ENCODE results near the gene PTCH1. TPM values are rescaled to one million over a fixed set of nuclear protein-coding genes. Genes with fewer than 3 reads are reported as not detected.
A peak's percentile ranks its signal among the peaks of the same experiment; 100 is the strongest.

Gene PTCH1
- total and polyA plus RNA-seq, 10 of the 15 experiments (the other 5 are each of a cell fraction or from before 2014, with no cell fraction given): 0.16 to 6.1 (median 2.6) TPM

GRCh38 chr9:95494022-95494415, 22.8 kb downstream of the PTCH1 start:
- Histone ChIP-seq H3K4me3 (no peak overlapping the region), H3K79me2 (ENCODE audit: control insufficient read depth, insufficient read depth, low read length) (peaks cover 11% of the 10 kb centered on the region), H2AFZ (ENCODE audit: control insufficient read depth, low read depth, low read length) (peak overlapping the region; percentile 83), H3K4me2 (ENCODE audit: control insufficient read depth, insufficient read depth) (peak overlapping the region; percentile 95), H3K27me3 (replicated peaks in 1 of 2; ENCODE audit: control insufficient read depth in 2 of 2, insufficient read depth in 2 of 2, low read length in 1 of 2) (no peaks in the 10 kb centered on the region), H3K27ac (ENCODE audit: control insufficient read depth, insufficient read depth) (peak overlapping the region; percentile 61), H3K9ac (ENCODE audit: control insufficient read depth, insufficient read depth, low read length) (no peak overlapping the region; the same call in 1 of the 2 replicates), H3K36me3 (ENCODE audit: control insufficient read depth in 2 of 2, insufficient read depth in 2 of 2, low read length in 1 of 2) (peaks cover 0 to 5% of the 10 kb centered on the region in 2 experiments; a peak in 1 of 4 replicates), H4K20me1 (ENCODE audit: control insufficient read depth, insufficient read depth) (no peaks in the 10 kb centered on the region), H3K9me3 (replicated peaks; ENCODE audit: control insufficient read depth, insufficient read depth, low read length) (no peaks in the 10 kb centered on the region), H3K4me1 (ENCODE audit: control insufficient read depth, insufficient read depth, low read length) (peaks cover 20% of the 10 kb centered on the region)
- FAIRE-seq (no peak), DNase-seq (ENCODE audit: low read depth, low spot score) (no peak), ATAC-seq (no peak)
- WGBS (ENCODE audit: insufficient coverage, insufficient replicate concordance, low lambda C conversion rate, missing lambda C conversion rate): under 1% methylated on average over 26 of the region's 26 CpGs
- ChIA-PET RAD21 (ENCODE audit: unreplicated experiment) (interaction anchor here (1.0 to 1.5 kb wide), 2 partner anchors 13 to 32 kb away, joined by 4 to 12 read pairs; no protein-coding TSS in a partner anchor), SMC1A (ENCODE audit: uncharacterized antibody, unreplicated experiment) (interaction anchor here (1.0 to 1.9 kb wide), 7 partner anchors 11 to 36 kb away, joined by 3 to 9 read pairs (median 5); no protein-coding TSS in a partner anchor), POLR2A (interaction anchor here (1.4 to 2.3 kb wide), 4 partner anchors 10 to 31 kb away, joined by 4 to 17 read pairs (median 6); no protein-coding TSS in a partner anchor), CTCF (interaction anchor here (1.4 to 1.7 kb wide), 3 partner anchors 10 to 15 kb away, joined by 3 to 7 read pairs (median 5); no protein-coding TSS in a partner anchor)
- TF ChIP-seq SMARCA5 (IDR thresholded peaks at IDR 0.05): 0 out of 2 replicates have a peak, but pooled peaks have one; percentile 65
- TF ChIP-seq, protein P1, sequence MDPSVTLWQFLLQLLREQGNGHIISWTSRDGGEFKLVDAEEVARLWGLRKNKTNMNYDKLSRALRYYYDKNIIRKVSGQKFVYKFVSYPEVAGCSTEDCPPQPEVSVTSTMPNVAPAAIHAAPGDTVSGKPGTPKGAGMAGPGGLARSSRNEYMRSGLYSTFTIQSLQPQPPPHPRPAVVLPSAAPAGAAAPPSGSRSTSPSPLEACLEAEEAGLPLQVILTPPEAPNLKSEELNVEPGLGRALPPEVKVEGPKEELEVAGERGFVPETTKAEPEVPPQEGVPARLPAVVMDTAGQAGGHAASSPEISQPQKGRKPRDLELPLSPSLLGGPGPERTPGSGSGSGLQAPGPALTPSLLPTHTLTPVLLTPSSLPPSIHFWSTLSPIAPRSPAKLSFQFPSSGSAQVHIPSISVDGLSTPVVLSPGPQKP (IDR thresholded peaks at IDR 0.05; ENCODE audit: low read depth, low read length): no peak
- no peak for TF ChIP-seq NR2C2 (IDR thresholded peaks at IDR 0.05; ENCODE audit: borderline replicate concordance, control insufficient read depth, insufficient read length, low read depth)
- no TSS peak for BruUV-seq (replicated peaks)
- in situ Hi-C loops (cut with MboI) (no loop called here), intact Hi-C loops (cut with micrococcal nuclease; ENCODE audit: unreplicated experiment) (no loop called here)

DNA sequence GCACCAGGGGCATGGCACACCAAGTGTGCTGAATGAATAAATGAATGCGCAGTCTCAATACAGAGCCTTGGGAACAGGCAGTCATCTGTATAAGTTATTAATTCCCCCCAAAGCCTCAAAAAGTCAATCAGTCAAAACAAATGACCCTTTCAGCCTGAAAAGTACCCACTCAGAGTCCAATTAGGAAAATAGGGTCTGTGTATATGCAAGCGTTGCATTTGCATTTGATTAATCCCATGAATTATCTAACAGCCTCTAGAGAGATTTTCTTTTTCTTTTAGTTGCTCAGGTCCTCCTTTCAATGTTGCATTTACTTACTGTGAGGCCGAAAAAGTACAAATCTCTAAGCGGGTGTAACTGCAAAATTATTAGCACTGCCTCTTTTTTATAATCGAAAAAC, 23.4 kb downstream of the PTCH1 start:
- DNase-seq (ENCODE audit: low read depth, low spot score): no peak
- 88% methylated on average over 5 of the region's 5 CpGs for WGBS (ENCODE audit: insufficient coverage, insufficient replicate concordance, low lambda C conversion rate, missing lambda C conversion rate)
- ChIA-PET SMC1A (ENCODE audit: uncharacterized antibody, unreplicated experiment) (interaction anchor here (0.9 to 1.1 kb wide), 2 partner anchors 11 to 31 kb away, joined by 3 to 4 read pairs; no protein-coding TSS in a partner anchor), RAD21 (ENCODE audit: unreplicated experiment) (interaction anchor here (0.8 kb wide), 1 partner anchor 57 kb away, joined by 3 read pairs; no protein-coding TSS in a partner anchor), POLR2A (interaction anchor here (1.6 kb wide), 1 partner anchor 10 kb away, joined by 4 read pairs; no protein-coding TSS in a partner anchor), CTCF (interaction anchor here (1.3 kb wide), 1 partner anchor 325 kb away, joined by 3 read pairs; no protein-coding TSS in a partner anchor)
- intact Hi-C loops (cut with micrococcal nuclease; ENCODE audit: unreplicated experiment): no loop called here
- ATAC-seq: no peak
- TF ChIP-seq ZNF217 (IDR thresholded peaks at IDR 0.05): no peak
- TF ChIP-seq PAX5 (IDR thresholded peaks at IDR 0.05; ENCODE audit: borderline replicate concordance, low read depth, low read length): no peak
- no peak for TF ChIP-seq NR2F1 (conservative IDR thresholded peaks at IDR 0.05)
- TF ChIP-seq MAX (IDR thresholded peaks at IDR 0.05; ENCODE audit: low read depth, low read length): no peak
- no peak for TF ChIP-seq ZBED1 (IDR thresholded peaks at IDR 0.05; ENCODE audit: borderline replicate concordance)
- TF ChIP-seq BCL11A (IDR thresholded peaks at IDR 0.05; ENCODE audit: low read depth, low read length): no peak
- no peak for TF ChIP-seq TCF3 (IDR thresholded peaks at IDR 0.05; ENCODE audit: borderline replicate concordance, insufficient read depth, low read depth, low read length)
- no peak for TF ChIP-seq MYC (IDR thresholded peaks at IDR 0.05; ENCODE audit: insufficient read depth, insufficient read length, insufficient replicate concordance, low read length, severe bottlenecking)
- H3K4me2 ChIP-seq (ENCODE audit: control insufficient read depth, insufficient read depth): no peak overlapping the region
- no peak for FAIRE-seq
- H3K27me3 ChIP-seq (replicated peaks in 1 of 2; ENCODE audit: control insufficient read depth in 2 of 2, insufficient read depth in 2 of 2, low read length in 1 of 2): no peaks in the 10 kb centered on the region
- no peak overlapping the region for H3K4me3 ChIP-seq
- H2AFZ ChIP-seq (ENCODE audit: control insufficient read depth, low read depth, low read length): no peak overlapping the region
- H3K9me3 ChIP-seq (replicated peaks; ENCODE audit: control insufficient read depth, insufficient read depth, low read length): no peaks in the 10 kb centered on the region
- in situ Hi-C loops (cut with MboI): no loop called here
- peaks cover 0 to 5% of the 10 kb centered on the region in 2 experiments; a peak in 1 of 4 replicates for H3K36me3 ChIP-seq (ENCODE audit: control insufficient read depth in 2 of 2, insufficient read depth in 2 of 2, low read length in 1 of 2)
- no peaks in the 10 kb centered on the region for H4K20me1 ChIP-seq (ENCODE audit: control insufficient read depth, insufficient read depth)
- H3K4me1 ChIP-seq (ENCODE audit: control insufficient read depth, insufficient read depth, low read length): peaks cover 20% of the 10 kb centered on the region
- peaks cover 11% of the 10 kb centered on the region for H3K79me2 ChIP-seq (ENCODE audit: control insufficient read depth, insufficient read depth, low read length)
- H3K27ac ChIP-seq (ENCODE audit: control insufficient read depth, insufficient read depth): no peak overlapping the region
- H3K9ac ChIP-seq (ENCODE audit: control insufficient read depth, insufficient read depth, low read length): no peak overlapping the region
- no TSS peak for BruUV-seq (replicated peaks)

Measured in GM12878 (cell line).